Psoas muscle (tissue), 8 donors: ENCODE data around the gene SLTM. TPM values are rescaled to one million over a fixed set of nuclear protein-coding genes. Genes with fewer than 3 reads are reported as not detected.
"Not testable (repeated sequence)": the region's sequence is repeated elsewhere in the genome, so short reads cannot be mapped to it uniquely, and the experiment has no call there.

ENCODE experiments used
- ATAC-seq, 4 donors: fragments of 200-7000 bp; cut with Tn5 transposase; one replicate each; pipeline ENCODE4 v1.9.1; 2020; ENCODE audit warnings: moderate library complexity in 3 of 4, mild to moderate bottlenecking in 2 of 4
- DNase-seq, 2 donors: peaks; one replicate each; pipeline ENCODE4 v3.0.0-alpha.2; 2020
- H3K27ac ChIP-seq: fragments of 200-600 bp; one replicate; pipeline ENCODE4 v1.8.0; 2022
- H3K27me3 ChIP-seq, 3 donors: fragments of 200-600 bp in 1 of 3; one replicate each; pipeline versions ENCODE4 v1.6.1 to v1.8.0; 2013 to 2022; ENCODE audit warnings: low read length in 2 of 3, mild to moderate bottlenecking in 2 of 3, moderate library complexity in 1 of 3; ENCODE audit not compliant: insufficient read depth in 3 of 3
- H3K36me3 ChIP-seq, 2 donors: fragments of 200-600 bp in 1 of 2; one replicate each; pipeline versions ENCODE4 v1.6.1 to v1.8.0; 2013 to 2022; ENCODE audit warnings: low read depth in 1 of 2, mild to moderate bottlenecking in 1 of 2, moderate library complexity in 1 of 2; ENCODE audit not compliant: insufficient read depth in 1 of 2
- H3K4me1 ChIP-seq: fragments of 200-600 bp; one replicate; pipeline ENCODE4 v1.8.0; 2022
- H3K4me3 ChIP-seq: fragments of 200-600 bp; one replicate; pipeline ENCODE4 v1.8.0; 2022; ENCODE audit warnings: mild to moderate bottlenecking
- H3K9me3 ChIP-seq: fragments of 200-600 bp; one replicate; pipeline ENCODE4 v1.8.0; 2022
- CTCF ChIP-seq: fragments of 200-600 bp; IDR thresholded peaks from one replicate; pipeline ENCODE4 v1.8.0; 2022; ENCODE audit warnings: antibody characterized with exemption
- WGBS, 3 donors: extraction: QIAGEN DNeasy Blood & Tissue Kit; methylation state at CpG; one replicate each; pipeline versions ENCODE4 v1.1.6 to v1.1.7; 2013; 5-methylcytosine and 5-hydroxymethylcytosine counted together
- intact Hi-C, 2 donors: fragments of 100-400 bp; cut with DNase I; formaldehyde crosslinking; loops; one replicate each; pipeline versions ENCODE4 v1.11.0 to v1.14.2; 2022
- polyA plus RNA-seq, 3 donors: library from polyadenylated mRNA; stranded (reverse); fragments of 200-250 nt; gene quantifications; one replicate each; pipeline ENCODE4 v1.2.3, GENCODE V29; 2013
- total RNA-seq, 4 donors: library from RNA; stranded (reverse); fragmentation: NEBNext Ultra II Directional in 2 of 4; extraction: Animal tissue kit (Norgen Biotek cat#: 25700) in 2 of 4; gene quantifications; one replicate each; pipeline versions ENCODE4 v1.2.1 to v1.2.4, GENCODE V29; 2021 to 2023
- donor health status: healthy with polysubstance abuse.
- donor health status: DM: no; HTN: no; CAD: no; lungs with moderate emphysema.
- donor health status: Bipolar disorder and iron deficiency.
- donor health status: healthy.
- donor health status: DM: yes; HTN: yes; CAD: no.
- donor health status: DM: no; HTN: no; CAD: no.
- donor health status: DM: no; HTN: no; CAD: no.
- donor health status: DM: yes; HTN: yes; CAD: no.

SLTM gene
- total and polyA plus RNA-seq, 7 donors = 32.6 to 67.4 (median 42.9) TPM

GRCh38 chr15:58923696-58924300 is 9.7 kb downstream of the SLTM start:
- ATAC-seq (peak in 2 of 4 donors; percentile 41 to 59), DNase-seq (peak; percentile 28 to 50)

GRCh38 chr15:58923284-58923683 is 10.2 kb downstream of the SLTM start:
- 73 to 93% (median 78%) methylated on average over 4 of the region's 4 CpGs for WGBS, 3 donors

More at GRCh38 chr15:58923696-58924300, 9.7 kb downstream of the SLTM start:
- H3K4me1 ChIP-seq = peaks cover 18% of the 10 kb centered on the region
- peak overlapping the region; percentile 46 for H3K27ac ChIP-seq
- no peaks in the 10 kb centered on the region for H3K27me3 ChIP-seq
- H3K9me3 ChIP-seq = no peaks in the 10 kb centered on the region
- H3K4me3 ChIP-seq = no peak overlapping the region
- H3K36me3 ChIP-seq = peaks cover 0 to 42% of the 10 kb centered on the region in 2 donors
- intact Hi-C loops = no loop called here
- 61 to 84% (median 65%) methylated on average over 10 of the region's 10 CpGs for WGBS, 3 donors
- no peak for TF ChIP-seq CTCF

GRCh38 chr15:58921267-58921790 is 12.2 kb downstream of the SLTM start:
- Histone ChIP-seq H3K27ac (no peak overlapping the region), H3K4me3 (no peak overlapping the region), H3K27me3 (no peaks in the 10 kb centered on the region), H3K9me3 (no peaks in the 10 kb centered on the region), H3K36me3 (peaks cover 0 to 24% of the 10 kb centered on the region in 2 donors), H3K4me1 (peaks cover 36% of the 10 kb centered on the region)
- no peak for ATAC-seq
- intact Hi-C loops = no loop called here
- no peak for DNase-seq
- no peak for TF ChIP-seq CTCF
- WGBS, 3 donors = 78 to 85% (median 82%) methylated on average over 4 of the region's 4 CpGs

More at GRCh38 chr15:58923284-58923683, 10.2 kb downstream of the SLTM start:
- H3K27me3 ChIP-seq = no peaks in the 10 kb centered on the region
- ATAC-seq = no peak
- intact Hi-C loops = no loop called here
- H3K36me3 ChIP-seq = peaks cover 0 to 37% of the 10 kb centered on the region in 2 donors
- H3K9me3 ChIP-seq = no peaks in the 10 kb centered on the region
- peaks cover 21% of the 10 kb centered on the region for H3K4me1 ChIP-seq
- no peak for TF ChIP-seq CTCF
- DNase-seq = no peak
- peak overlapping the region; percentile 46 for H3K27ac ChIP-seq
- no peak overlapping the region for H3K4me3 ChIP-seq

- ATAC-seq, H3K27me3 ChIP-seq, intact Hi-C loops, H3K4me3 ChIP-seq, H3K27ac ChIP-seq, DNase-seq, H3K9me3 ChIP-seq: not testable (repeated sequence)
- 92 to 99% (median 98%) methylated on average over 7 of the region's 7 CpGs for WGBS, 3 donors
- Histone ChIP-seq H3K4me1 (peaks cover 36% of the 10 kb centered on the region), H3K36me3 (peaks cover 0 to 20% of the 10 kb centered on the region in 2 donors)
Measured at GRCh38 chr15:58920447-58920846, 13.0 kb downstream of the SLTM start.

GRCh38 chr15:58919232-58919631 is 14.2 kb downstream of the SLTM start:
- intact Hi-C loops = no loop called here
- Histone ChIP-seq H3K4me3 (no peak overlapping the region), H3K27ac (no peak overlapping the region), H3K36me3 (peaks cover 2 to 29% of the 10 kb centered on the region in 2 donors), H3K9me3 (no peaks in the 10 kb centered on the region), H3K27me3 (no peaks in the 10 kb centered on the region), H3K4me1 (peaks cover 29% of the 10 kb centered on the region)
- whole genome bisulfite sequencing, 3 donors = 96 to 98% (median 97%) methylated on average over 7 of the region's 7 CpGs
- TF ChIP-seq CTCF = no peak
- DNase-seq = no peak
- ATAC-seq = no peak
